B cell (primary cell): ENCODE results near the gene HIGD2B. TPM values are rescaled to one million over a fixed set of nuclear protein-coding genes. Genes with fewer than 3 reads are reported as not detected.
"Not testable (repeated sequence)": the region's sequence is repeated elsewhere in the genome, so short reads cannot be mapped to it uniquely, and the experiment has no call there.

Experiments
- ATAC-seq: fragments of 200-7000 bp; cut with Tn5 transposase; one replicate; pipeline ENCODE4 v1.10.0; 2021; ENCODE audit warnings: low read depth, mild to moderate bottlenecking, moderate number of reproducible peaks, moderate library complexity
- CTCF ChIA-PET: fragments of 350-600 bp; sonication (Branson Sonifier 250); formaldehyde crosslinking; loops from one replicate; lab custom pipeline; 2021; ENCODE audit warnings: antibody characterized with exemption, inconsistent platforms; lab: Charles Lee
- POLR2A ChIA-PET: fragments of 350-600 bp; sonication (Branson Sonifier 250); formaldehyde crosslinking; loops from one replicate; lab custom pipeline; 2021; ENCODE audit warnings: antibody characterized with exemption; lab: Charles Lee
- DNase-seq: peaks from one replicate; pipeline ENCODE4 v3.0.0; 2013
- H2AFZ ChIP-seq: 2 replicates; pipeline ENCODE4 v1.6.1; 2012; ENCODE audit warnings: mild to moderate bottlenecking, low read depth, low read length; ENCODE audit not compliant: insufficient read depth, poor library complexity, severe bottlenecking
- H3K27ac ChIP-seq, 2 donors: 1 replicate in 1 of 2; 2 replicates in 1 of 2; pipeline ENCODE4 v1.5.1; 2012 to 2013; ENCODE audit warnings: low read length in 2 of 2, mild to moderate bottlenecking in 2 of 2, moderate library complexity in 1 of 2
- H3K27me3 ChIP-seq, 4 experiments: fragments of 200-600 bp in 1 of 4; sonication (generic) in 1 of 4; replicated peaks in 1 of 4; 1 replicate in 2 of 4; 2 replicates in 2 of 4; pipeline versions ENCODE4 v1.6.1 to v1.7.0; 2013 to 2016; ENCODE audit warnings: low read length in 3 of 4, mild to moderate bottlenecking in 2 of 4, mixed read lengths in 1 of 4, moderate library complexity in 1 of 4; ENCODE audit not compliant: insufficient read depth in 4 of 4, control insufficient read depth in 3 of 4; ENCODE audit errors: control extremely low read depth in 1 of 4
- H3K36me3 ChIP-seq, 2 experiments: replicated peaks in 1 of 2; 1 replicate in 1 of 2; 2 replicates in 1 of 2; pipeline versions ENCODE4 v1.6.1 to v1.7.1; 2013; ENCODE audit warnings: low read length in 1 of 2; ENCODE audit not compliant: insufficient read depth in 2 of 2, control insufficient read depth in 1 of 2; ENCODE audit errors: control extremely low read depth in 1 of 2, extremely low read depth in 1 of 2
- H3K4me1 ChIP-seq, 2 donors: fragments of 200-600 bp in 1 of 2; sonication (generic) in 1 of 2; 1 replicate in 1 of 2; 2 replicates in 1 of 2; pipeline versions ENCODE4 v1.5.1 to v1.6.1; 2013 to 2017; ENCODE audit warnings: low read length in 2 of 2; ENCODE audit not compliant: control insufficient read depth in 2 of 2, insufficient read depth in 2 of 2
- H3K4me2 ChIP-seq: replicated peaks from 2 replicates; pipeline ENCODE3; 2012; ENCODE audit warnings: mild to moderate bottlenecking, low read depth, low read length; ENCODE audit not compliant: poor library complexity, severe bottlenecking
- H3K4me3 ChIP-seq, 5 experiments: fragments of 200-600 bp in 1 of 5; sonication (generic) in 1 of 5; 1 replicate in 3 of 5; 2 replicates in 2 of 5; pipeline versions ENCODE4 v1.5.1 to v1.7.0; 2011 to 2016; ENCODE audit warnings: low read length in 4 of 5, mild to moderate bottlenecking in 4 of 5, low read depth in 2 of 5, control low read depth in 1 of 5, moderate library complexity in 1 of 5; ENCODE audit not compliant: insufficient read depth in 1 of 5; ENCODE audit errors: control extremely low read depth in 1 of 5, extremely low read depth in 1 of 5
- H3K79me2 ChIP-seq: fragments of 200-600 bp; sonication (generic); one replicate; pipeline ENCODE4 v1.6.0; 2016; ENCODE audit warnings: low read length; ENCODE audit not compliant: control insufficient read depth, insufficient read depth
- H3K9ac ChIP-seq: fragments of 200-600 bp; sonication (generic); 2 replicates; pipeline ENCODE4 v1.6.1; 2017; ENCODE audit warnings: mild to moderate bottlenecking, low read length, moderate library complexity
- H3K9me3 ChIP-seq, 3 donors: one replicate each; pipeline versions ENCODE4 v1.6.1 to v1.7.1; 2013; ENCODE audit warnings: low read length in 2 of 3; ENCODE audit not compliant: control insufficient read depth in 2 of 3, insufficient read depth in 1 of 3; ENCODE audit errors: control extremely low read depth in 1 of 3
- H4K20me1 ChIP-seq: 2 replicates; pipeline ENCODE4 v1.6.0; 2012; ENCODE audit warnings: mild to moderate bottlenecking, low read length; ENCODE audit not compliant: insufficient read depth, control insufficient read depth, poor library complexity, severe bottlenecking
- H3K27ac Mint-ChIP-seq: one replicate; pipeline ENCODE4 v1.8.0; 2021; ENCODE audit warnings: mixed read lengths
- H3K27me3 Mint-ChIP-seq: one replicate; pipeline ENCODE4 v1.8.0; 2021; ENCODE audit warnings: mixed read lengths
- H3K4me1 Mint-ChIP-seq: one replicate; pipeline ENCODE4 v1.8.0; 2021; ENCODE audit warnings: mixed read lengths
- H3K4me3 Mint-ChIP-seq: one replicate; pipeline ENCODE4 v1.8.0; 2021; ENCODE audit warnings: mixed read lengths
- H3K9me3 Mint-ChIP-seq: one replicate; pipeline ENCODE4 v1.8.0; 2022; ENCODE audit warnings: mixed read lengths; ENCODE audit not compliant: insufficient read depth
- WGBS: methylation state at CpG from one replicate; pipeline ENCODE4 v1.1.5; 2013; ENCODE audit warnings: missing lambda C conversion rate; ENCODE audit not compliant: insufficient coverage; 5-methylcytosine and 5-hydroxymethylcytosine counted together
- intact Hi-C: fragments of 100-400 bp; cut with micrococcal nuclease; formaldehyde crosslinking; loops from one replicate; pipeline ENCODE4 v1.10.0; 2022
- polyA plus RNA-seq: library from polyadenylated mRNA; depleted of rRNA; stranded (reverse); fragments of >200 nt; gene quantifications from 2 replicates; pipeline ENCODE4 v1.2.3, GENCODE V29; 2012
- total RNA-seq, 2 donors: library from RNA; stranded (reverse); fragments of 120-200 nt in 1 of 2; gene quantifications; 1 replicate in 1 of 2; 2 replicates in 1 of 2; pipeline versions ENCODE4 v1.2.3 to v1.2.4, GENCODE V29; 2013 to 2022

Gene HIGD2B
- total and polyA plus RNA-seq, 2 donors (not counting 1 experiment from before 2014, with no cell fraction given): 0.52 TPM; not detected in 1

GRCh38 chr15:72636519-72637282 is 49.3 kb downstream of the HIGD2B start:
- H3K79me2 ChIP-seq, H3K4me1 Mint-ChIP-seq, POLR2A ChIA-PET, H3K9me3 ChIP-seq, H3K4me3 Mint-ChIP-seq, H3K27me3 Mint-ChIP-seq, H3K27ac ChIP-seq, CTCF ChIA-PET, H3K4me1 ChIP-seq, H3K4me2 ChIP-seq, H4K20me1 ChIP-seq, H3K9me3 Mint-ChIP-seq, H3K36me3 ChIP-seq, intact Hi-C loops, H3K27ac Mint-ChIP-seq, H3K27me3 ChIP-seq: not testable (repeated sequence)
- no CpG with 5 or more reads among the region's 43 CpGs for WGBS
- DNase-seq (peak; percentile 74), ATAC-seq (peak; percentile 80)
- H3K4me3 ChIP-seq: peak overlapping the region in 3 of 5 experiments; percentile 31 to 44 (median 35)
- peak overlapping the region; percentile 54 for H2AFZ ChIP-seq
- peak overlapping the region; percentile 37 for H3K9ac ChIP-seq

- not testable (repeated sequence) for ATAC-seq, H3K9me3 Mint-ChIP-seq, H3K4me3 ChIP-seq
Measured at GRCh38 chr15:72629068-72629570, 56.9 kb downstream of the HIGD2B start.

DNA sequence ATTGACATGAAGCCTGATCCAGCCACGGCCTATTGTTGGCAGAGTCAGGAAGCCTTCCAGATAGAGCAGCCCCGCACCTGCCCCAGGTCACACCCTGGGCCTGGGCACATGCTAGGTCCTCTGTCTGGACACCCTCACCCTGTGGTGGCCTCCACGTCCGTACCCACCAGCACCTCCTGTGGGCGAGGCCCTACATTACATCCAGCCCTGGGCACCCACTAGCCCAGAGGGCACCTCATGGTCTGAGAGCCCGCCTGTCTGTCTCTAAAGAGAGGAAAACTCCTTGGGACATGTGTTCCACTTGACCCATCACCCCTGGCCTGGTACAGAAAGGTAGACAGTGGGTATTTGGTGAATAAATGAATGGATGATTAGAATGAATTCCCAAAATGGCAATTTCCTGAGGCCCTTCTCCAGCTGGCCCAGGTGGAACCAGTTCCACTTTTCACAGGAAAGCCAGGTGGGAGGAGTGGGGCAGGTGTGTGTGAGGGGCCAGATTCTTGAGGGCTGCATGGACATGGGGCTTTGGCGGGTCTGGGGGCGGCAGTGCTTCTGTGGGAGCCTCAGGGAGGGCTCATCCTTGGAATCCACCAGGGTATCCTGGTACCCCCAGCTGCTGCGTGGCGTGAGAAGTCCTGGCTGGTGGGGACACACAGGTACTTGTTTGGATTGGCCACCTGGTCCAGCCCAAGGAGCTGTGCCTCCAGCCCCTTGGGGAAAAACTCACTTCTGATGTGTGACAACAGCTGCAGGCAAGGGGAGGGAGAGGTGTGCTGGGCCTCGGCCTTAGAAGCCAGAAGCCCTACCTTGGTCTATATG is 57.5 kb downstream of the HIGD2B start:
- H3K9ac ChIP-seq, H4K20me1 ChIP-seq, CTCF ChIA-PET, H3K27ac Mint-ChIP-seq, H3K4me1 ChIP-seq, H3K36me3 ChIP-seq, DNase-seq, H3K9me3 Mint-ChIP-seq, intact Hi-C loops, ATAC-seq, H3K79me2 ChIP-seq, H2AFZ ChIP-seq, H3K27me3 ChIP-seq, H3K27me3 Mint-ChIP-seq, H3K4me2 ChIP-seq, H3K4me3 Mint-ChIP-seq, H3K4me3 ChIP-seq, H3K9me3 ChIP-seq, H3K4me1 Mint-ChIP-seq, H3K27ac ChIP-seq, POLR2A ChIA-PET: not testable (repeated sequence)
- WGBS: 95% methylated on average over 8 of the region's 11 CpGs

More at GRCh38 chr15:72629068-72629570, 56.9 kb downstream of the HIGD2B start:
- H3K4me2 ChIP-seq, H3K36me3 ChIP-seq, H3K79me2 ChIP-seq, DNase-seq, H3K27me3 Mint-ChIP-seq, intact Hi-C loops, H4K20me1 ChIP-seq, H3K9ac ChIP-seq, H3K4me1 Mint-ChIP-seq, H3K27ac Mint-ChIP-seq, H3K4me3 Mint-ChIP-seq, H3K27ac ChIP-seq, H2AFZ ChIP-seq, POLR2A ChIA-PET, H3K4me1 ChIP-seq, CTCF ChIA-PET, H3K9me3 ChIP-seq, H3K27me3 ChIP-seq: not testable (repeated sequence)
- WGBS: 85% methylated on average over 5 of the region's 7 CpGs
